Chondrocyte (in vitro differentiated cells): ENCODE data around the gene SEC14L1. TPM values are rescaled to one million over a fixed set of nuclear protein-coding genes. Genes with fewer than 3 reads are reported as not detected.

ENCODE experiments used
- DNase-seq: peaks from one replicate; pipeline ENCODE4 v3.0.0; 2021; ENCODE audit warnings: mixed read lengths, low spot score
- H3K27ac Mint-ChIP-seq: one replicate; pipeline ENCODE4 v1.8.0; 2021; ENCODE audit warnings: mild to moderate bottlenecking, moderate library complexity, mixed read lengths; ENCODE audit not compliant: unreplicated experiment
- H3K27me3 Mint-ChIP-seq: 2 replicates; pipeline ENCODE4 v1.8.0; 2021; ENCODE audit warnings: low read depth, mixed read lengths
- H3K36me3 Mint-ChIP-seq: 2 replicates; pipeline ENCODE4 v1.8.0; 2021; ENCODE audit warnings: low read depth, mixed read lengths
- H3K4me1 Mint-ChIP-seq: 2 replicates; pipeline ENCODE4 v1.8.0; 2021; ENCODE audit warnings: low read depth, mild to moderate bottlenecking, mixed read lengths
- H3K4me3 Mint-ChIP-seq: one replicate; pipeline ENCODE4 v1.8.0; 2021; ENCODE audit warnings: mild to moderate bottlenecking, moderate library complexity, mixed read lengths; ENCODE audit not compliant: unreplicated experiment
- H3K9me3 Mint-ChIP-seq: 2 replicates; pipeline ENCODE4 v1.8.0; 2021; ENCODE audit warnings: low read depth, mixed read lengths
- CTCF ChIP-seq: fragments of 200-600 bp; sonication (generic); IDR thresholded peaks from 2 replicates; pipeline ENCODE4 v1.5.0; 2021; ENCODE audit warnings: antibody characterized with exemption, mild to moderate bottlenecking, moderate library complexity
- total RNA-seq: library from RNA; stranded (reverse); gene quantifications from 3 replicates; pipeline ENCODE4 v1.2.1, GENCODE V29; 2021

The SEC14L1 gene
- total RNA-seq, 1 donor from 2014 or later: 51.8 TPM

- DNase-seq: peak; percentile 90
- H3K27me3 Mint-ChIP-seq: no peaks in the 10 kb centered on the region
- H3K27ac Mint-ChIP-seq: no peak overlapping the region
- H3K4me3 Mint-ChIP-seq: no peak overlapping the region
- peaks cover 6% of the 10 kb centered on the region for H3K4me1 Mint-ChIP-seq
- peaks cover 2% of the 10 kb centered on the region for H3K36me3 Mint-ChIP-seq
- H3K9me3 Mint-ChIP-seq: peaks cover 3% of the 10 kb centered on the region
- TF ChIP-seq CTCF: no peak
Measured at GRCh38 chr17:77228816-77229215, 88.0 kb downstream of the SEC14L1 start.

- H3K4me3 Mint-ChIP-seq: no peak overlapping the region
- H3K36me3 Mint-ChIP-seq: peaks cover 2% of the 10 kb centered on the region
- H3K27me3 Mint-ChIP-seq: no peaks in the 10 kb centered on the region
- H3K9me3 Mint-ChIP-seq: peaks cover 3% of the 10 kb centered on the region
- TF ChIP-seq CTCF: no peak
- H3K27ac Mint-ChIP-seq: no peak overlapping the region
- H3K4me1 Mint-ChIP-seq: peaks cover 15% of the 10 kb centered on the region
- DNase-seq: peak; percentile 79
Measured at GRCh38 chr17:77229786-77230435, 89.1 kb downstream of the SEC14L1 start.

GRCh38 chr17:77230436-77230830 is 89.7 kb downstream of the SEC14L1 start:
- Mint-ChIP-seq H3K36me3 (no peaks in the 10 kb centered on the region), H3K27ac (no peak overlapping the region), H3K27me3 (no peaks in the 10 kb centered on the region), H3K4me3 (no peak overlapping the region), H3K9me3 (peaks cover 3% of the 10 kb centered on the region), H3K4me1 (peaks cover 20% of the 10 kb centered on the region)
- DNase-seq: peak; percentile 79
- TF ChIP-seq CTCF: no peak

- Mint-ChIP-seq H3K4me1 (peaks cover 26% of the 10 kb centered on the region), H3K36me3 (no peaks in the 10 kb centered on the region), H3K27ac (no peak overlapping the region), H3K27me3 (no peaks in the 10 kb centered on the region), H3K4me3 (no peak overlapping the region), H3K9me3 (peaks cover 3% of the 10 kb centered on the region)
- no peak for TF ChIP-seq CTCF
- peak; percentile 64 for DNase-seq
Measured at GRCh38 chr17:77231076-77231871, 90.5 kb downstream of the SEC14L1 start.

GRCh38 chr17:77233127-77233526 is 92.4 kb downstream of the SEC14L1 start:
- H3K4me1 Mint-ChIP-seq: peaks cover 30% of the 10 kb centered on the region
- no peak for DNase-seq
- no peak overlapping the region for H3K27ac Mint-ChIP-seq
- TF ChIP-seq CTCF: no peak
- H3K27me3 Mint-ChIP-seq: no peaks in the 10 kb centered on the region
- H3K9me3 Mint-ChIP-seq: peaks cover 3% of the 10 kb centered on the region
- H3K4me3 Mint-ChIP-seq: no peak overlapping the region
- no peaks in the 10 kb centered on the region for H3K36me3 Mint-ChIP-seq
